NCI-H1092 (cell line): ENCODE measurements around the gene FLNB.

Source experiments
- DNase-seq: peaks from one replicate; lab custom pipeline; 2025; lab: John Stamatoyannopoulos, UW

Gene FLNB

GRCh38 chr3:58074997-58075396, 66.8 kb downstream of the FLNB start:
- no peak for DNase-seq

GRCh38 chr3:58077596-58078285, 69.5 kb downstream of the FLNB start:
- DNase-seq: no peak

- no peak for DNase-seq
Measured at GRCh38 chr3:58078610-58079009, 70.4 kb downstream of the FLNB start.

- no peak for DNase-seq
Measured at GRCh38 chr3:58079773-58080172, 71.6 kb downstream of the FLNB start.

GRCh38 chr3:58082047-58082446, 73.8 kb downstream of the FLNB start:
- no peak for DNase-seq

GRCh38 chr3:58084166-58084565, 75.9 kb downstream of the FLNB start:
- no peak for DNase-seq

GRCh38 chr3:58084788-58085543, 76.7 kb downstream of the FLNB start:
- DNase-seq: no peak

GRCh38 chr3:58085616-58086015, 77.4 kb downstream of the FLNB start:
- no peak for DNase-seq

- no peak for DNase-seq
Measured at GRCh38 chr3:58088501-58088900, 80.3 kb downstream of the FLNB start.

- no peak for DNase-seq
Measured at GRCh38 chr3:58090351-58090750, 82.1 kb downstream of the FLNB start.

- DNase-seq: no peak
Measured at GRCh38 chr3:58092521-58092920, 84.3 kb downstream of the FLNB start.

GRCh38 chr3:58093574-58094195, 85.5 kb downstream of the FLNB start:
- no peak for DNase-seq

- no peak for DNase-seq
Measured at GRCh38 chr3:58094657-58095056, 86.4 kb downstream of the FLNB start.

GRCh38 chr3:58095603-58096138, 87.4 kb downstream of the FLNB start:
- DNase-seq: no peak

GRCh38 chr3:58098531-58098930, 90.3 kb downstream of the FLNB start:
- no peak for DNase-seq

- DNase-seq: no peak
Measured at GRCh38 chr3:58099865-58100264, 91.6 kb downstream of the FLNB start.

GRCh38 chr3:58101499-58102389, 93.5 kb downstream of the FLNB start:
- DNase-seq: no peak

GRCh38 chr3:58102390-58102750, 94.1 kb downstream of the FLNB start:
- DNase-seq: no peak

- DNase-seq: no peak
Measured at GRCh38 chr3:58102976-58103451, 94.8 kb downstream of the FLNB start.

- DNase-seq: no peak
Measured at GRCh38 chr3:58104151-58104550, 95.9 kb downstream of the FLNB start.

- DNase-seq: no peak
Measured at GRCh38 chr3:58104712-58105111, 96.5 kb downstream of the FLNB start.

GRCh38 chr3:58105196-58105595, 97.0 kb downstream of the FLNB start:
- DNase-seq: no peak
